ENCODE measurements around the gene CCDC32. TPM values are rescaled to one million over a fixed set of nuclear protein-coding genes. Genes with fewer than 3 reads are reported as not detected.

The CCDC32 gene
- total RNA-seq, 1 experiment from 2014 or later: 8.9 TPM

GRCh38 chr15:40555876-40556275 lies 9.0 kb downstream of the CCDC32 start:
- Mint-ChIP-seq H3K36me3 (ENCODE audit: insufficient read depth in 1 of 3, low read depth in 3 of 3) (peaks cover 1 to 12% (median 5%) of the 10 kb centered on the region in 3 experiments; a peak in 4 of 7 replicates), H3K9me3 (no peaks in the 10 kb centered on the region), H3K27me3 (ENCODE audit: low read depth) (no peaks in the 10 kb centered on the region), H3K27ac (peak overlapping the region in 1 of 3 experiments; percentile 55; a peak in 1 of 7 replicates), H3K4me1 (peaks cover 33 to 40% of the 10 kb centered on the region in 2 experiments), H3K4me3 (no peak overlapping the region)
- Histone ChIP-seq H3K4me1 (ENCODE audit: insufficient read depth, low read length) (peaks cover 7% of the 10 kb centered on the region; the same call in 1 of the 2 replicates), H2BK5ac (ENCODE audit: insufficient read length, low read length) (no peak overlapping the region), H2AFZ (ENCODE audit: low read length) (no peak overlapping the region), H3K23me2 (ENCODE audit: insufficient read length, low read depth, low read length, poor library complexity, severe bottlenecking) (no peaks in the 10 kb centered on the region), H4K5ac (ENCODE audit: insufficient read length, low read depth, low read length) (no peak overlapping the region), H2BK20ac (ENCODE audit: low read depth, low read length, poor library complexity, severe bottlenecking) (no peak overlapping the region), H2BK120ac (ENCODE audit: low read depth, low read length, poor library complexity, severe bottlenecking) (no peak overlapping the region), H3K27ac (ENCODE audit: insufficient read length, low read depth, low read length) (no peak overlapping the region), H2BK15ac (ENCODE audit: low read depth, low read length) (no peak overlapping the region), H2AK5ac (ENCODE audit: insufficient read length, low read length) (no peak overlapping the region), H3K4ac (ENCODE audit: low read depth, low read length) (no peak overlapping the region), H3K23ac (ENCODE audit: insufficient read length, low read depth, low read length) (no peak overlapping the region), H3T11ph (ENCODE audit: low read length) (no peak overlapping the region), H3K79me1 (ENCODE audit: insufficient read depth, low read depth, low read length, poor library complexity, severe bottlenecking) (no peaks in the 10 kb centered on the region), H3K14ac (ENCODE audit: insufficient read depth, low read length) (no peak overlapping the region), H3K18ac (ENCODE audit: insufficient read length, low read depth, low read length) (no peak overlapping the region), H3K9me3 (ENCODE audit: control insufficient read depth, low read depth, low read length) (no peaks in the 10 kb centered on the region), H3K4me2 (ENCODE audit: insufficient read depth, insufficient read length, low read length) (no peak overlapping the region), H3K27me3 (ENCODE audit: insufficient read depth, low read length) (no peaks in the 10 kb centered on the region), H2BK12ac (ENCODE audit: insufficient read length, low read depth, low read length) (no peak overlapping the region), H4K91ac (ENCODE audit: insufficient read length, low read depth, low read length) (no peak overlapping the region), H3K56ac (ENCODE audit: insufficient read length, low read depth, low read length) (no peak overlapping the region), H3K79me2 (ENCODE audit: insufficient read depth, low read length) (peaks cover 1% of the 10 kb centered on the region; the same call in 1 of the 2 replicates), H4K20me1 (ENCODE audit: control insufficient read depth, insufficient read depth, insufficient read length) (no peaks in the 10 kb centered on the region), H4K8ac (replicated peaks; ENCODE audit: insufficient read length, low read depth, low read length) (no peak overlapping the region), H3K9ac (ENCODE audit: extremely low read depth, insufficient read length, low read length) (no peak overlapping the region)
- DNase-seq: no peak
- WGBS (ENCODE audit: extremely low coverage, insufficient read length, low lambda C conversion rate): no CpG with 5 or more reads among the region's 2 CpGs
- no peak for TF ChIP-seq CTCF (conservative IDR thresholded peaks at IDR 0.05)

Data from H9 (cell line).